NOMO-1 treated with DMSO at 0.1 percent for 48 hours (cell line): ENCODE measurements around the gene DNAH3.
"Not testable (repeated sequence)": the region's sequence is repeated elsewhere in the genome, so short reads cannot be mapped to it uniquely, and the experiment has no call there.

Experiments used
- DNase-seq: peaks from one replicate; lab custom pipeline; 2025; ENCODE audit not compliant: unreplicated experiment; lab: John Stamatoyannopoulos, UW

The DNAH3 gene

DNA sequence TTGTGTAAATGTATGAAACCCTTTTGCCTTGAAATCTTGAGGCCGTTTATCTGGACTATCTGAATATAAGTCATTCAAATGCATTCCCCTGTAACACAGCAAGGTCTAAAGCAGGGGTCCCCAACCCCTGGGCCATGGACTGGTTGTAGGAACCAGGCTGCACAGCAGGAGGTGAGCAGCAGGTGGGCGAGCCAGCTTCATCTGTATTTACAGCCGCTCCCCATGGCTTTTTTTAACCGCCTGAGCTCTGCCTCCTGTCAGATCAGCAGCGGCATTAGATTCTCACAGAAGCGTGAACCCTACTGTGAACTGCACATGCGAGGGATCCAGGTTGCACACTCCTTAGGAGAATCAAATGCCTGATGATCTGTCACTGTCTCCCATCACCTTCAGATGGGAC lies 24.1 kb downstream of the DNAH3 start:
- no peak for DNase-seq

DNA sequence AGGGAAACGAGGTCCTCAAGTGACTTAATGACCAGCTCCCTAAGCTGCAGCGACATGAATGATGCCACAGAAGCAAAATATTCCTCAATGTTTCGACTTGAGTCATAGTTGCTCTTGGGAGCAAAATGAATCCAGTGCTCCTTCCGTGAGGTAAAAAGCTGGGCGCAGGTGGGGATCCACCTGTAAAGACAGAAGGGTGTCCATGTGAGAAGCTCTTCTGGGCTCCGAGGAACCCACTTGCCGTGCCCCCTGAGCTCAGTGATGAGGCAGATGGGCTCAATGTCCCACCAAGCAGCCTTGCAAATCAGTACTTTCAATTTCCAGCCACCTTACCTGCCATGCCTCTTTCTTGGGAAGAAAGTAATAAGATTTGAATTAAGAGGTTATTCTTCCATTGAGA lies 25.5 kb downstream of the DNAH3 start:
- no peak for DNase-seq

DNA sequence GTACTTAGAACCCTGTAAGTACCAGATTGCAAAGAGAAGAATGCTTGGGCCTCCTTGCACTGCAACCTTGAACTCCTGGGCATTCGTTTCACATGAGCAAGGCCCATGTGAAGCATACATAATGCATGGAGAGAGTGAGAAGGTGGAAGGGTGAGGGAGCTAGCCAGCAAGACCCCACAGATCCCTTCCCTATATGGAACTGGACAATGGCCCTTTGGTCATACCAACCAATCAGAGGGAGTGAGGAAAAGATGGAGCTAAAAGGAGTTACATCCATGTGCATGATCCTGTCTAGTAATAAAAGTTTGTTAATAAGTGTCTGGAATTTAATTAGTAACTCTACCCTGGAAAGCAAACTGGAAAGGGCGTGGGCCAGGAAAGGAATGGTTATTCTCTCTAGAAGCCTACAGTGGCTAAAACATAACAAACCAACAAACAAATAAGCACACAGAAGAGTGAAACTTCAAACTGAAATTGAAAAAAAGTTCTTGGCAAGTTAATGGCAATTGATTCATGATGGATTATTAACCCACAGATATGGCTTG lies 29.6 kb downstream of the DNAH3 start:
- DNase-seq, result no peak

DNA sequence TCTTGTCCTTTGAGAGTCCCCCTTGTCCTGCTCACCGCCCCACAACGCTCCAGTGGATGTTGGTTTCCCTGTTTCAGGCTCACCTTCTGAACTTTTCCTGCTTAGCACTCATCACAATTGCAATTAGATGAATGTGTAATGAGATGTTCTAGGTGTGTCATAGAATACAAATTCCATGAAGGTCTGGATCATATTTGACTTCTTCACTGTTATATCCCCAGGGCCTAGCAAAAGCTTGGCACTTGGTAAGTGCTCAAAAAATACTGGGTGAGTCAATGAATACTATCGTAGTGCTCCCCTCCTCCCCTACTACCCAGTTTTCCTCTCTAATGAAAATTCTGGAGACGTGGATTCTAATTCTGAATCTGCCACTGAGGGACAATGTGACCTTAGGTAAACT lies 33.1 kb downstream of the DNAH3 start:
- DNase-seq, result no peak

DNA sequence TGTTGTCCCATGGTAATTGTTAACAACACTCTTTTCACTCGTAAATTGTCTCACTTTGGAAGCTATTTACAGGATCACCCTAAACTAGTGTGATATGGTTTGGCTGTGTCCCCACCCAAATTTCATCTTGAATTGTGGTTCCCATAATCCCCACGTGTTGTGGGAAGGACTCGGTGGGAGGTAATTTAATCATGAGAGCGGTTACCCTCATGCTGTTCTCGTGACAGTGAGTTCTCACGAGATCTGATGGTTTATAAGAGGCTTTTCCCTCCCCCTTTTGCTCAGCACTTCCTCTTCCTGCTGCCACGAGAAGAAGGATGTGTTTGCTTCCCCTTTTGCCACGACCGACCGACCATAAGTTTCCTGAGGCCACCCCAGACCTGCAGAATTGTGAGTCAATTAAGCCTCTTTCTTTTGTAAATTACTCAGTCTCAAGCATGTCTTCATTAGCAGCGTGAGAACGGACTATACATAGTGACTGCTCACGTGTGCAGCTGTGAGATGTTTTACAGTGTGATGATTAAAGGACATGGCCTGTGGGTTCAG lies 34.4 kb downstream of the DNAH3 start:
- peak; percentile 87 for DNase-seq

DNA sequence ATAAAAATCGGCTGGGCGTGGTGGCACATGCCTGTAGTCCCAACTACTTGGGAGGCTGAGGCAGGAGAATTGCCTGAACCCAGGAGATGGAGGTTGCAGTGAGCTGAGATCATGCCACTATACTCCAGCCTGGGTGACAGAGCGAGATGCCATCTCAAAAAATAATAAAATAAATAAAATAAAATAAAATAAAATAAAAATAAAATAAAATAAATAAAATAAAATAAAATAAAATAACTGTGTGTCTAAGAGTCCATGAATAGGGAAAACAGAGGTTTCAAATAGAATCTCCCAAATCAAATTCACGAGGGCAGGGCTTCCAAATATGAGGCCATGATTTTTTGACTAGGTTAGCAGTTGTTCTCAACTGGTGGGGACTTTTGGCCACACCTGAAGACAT lies 35.1 kb downstream of the DNAH3 start:
- not testable (repeated sequence) for DNase-seq

DNA sequence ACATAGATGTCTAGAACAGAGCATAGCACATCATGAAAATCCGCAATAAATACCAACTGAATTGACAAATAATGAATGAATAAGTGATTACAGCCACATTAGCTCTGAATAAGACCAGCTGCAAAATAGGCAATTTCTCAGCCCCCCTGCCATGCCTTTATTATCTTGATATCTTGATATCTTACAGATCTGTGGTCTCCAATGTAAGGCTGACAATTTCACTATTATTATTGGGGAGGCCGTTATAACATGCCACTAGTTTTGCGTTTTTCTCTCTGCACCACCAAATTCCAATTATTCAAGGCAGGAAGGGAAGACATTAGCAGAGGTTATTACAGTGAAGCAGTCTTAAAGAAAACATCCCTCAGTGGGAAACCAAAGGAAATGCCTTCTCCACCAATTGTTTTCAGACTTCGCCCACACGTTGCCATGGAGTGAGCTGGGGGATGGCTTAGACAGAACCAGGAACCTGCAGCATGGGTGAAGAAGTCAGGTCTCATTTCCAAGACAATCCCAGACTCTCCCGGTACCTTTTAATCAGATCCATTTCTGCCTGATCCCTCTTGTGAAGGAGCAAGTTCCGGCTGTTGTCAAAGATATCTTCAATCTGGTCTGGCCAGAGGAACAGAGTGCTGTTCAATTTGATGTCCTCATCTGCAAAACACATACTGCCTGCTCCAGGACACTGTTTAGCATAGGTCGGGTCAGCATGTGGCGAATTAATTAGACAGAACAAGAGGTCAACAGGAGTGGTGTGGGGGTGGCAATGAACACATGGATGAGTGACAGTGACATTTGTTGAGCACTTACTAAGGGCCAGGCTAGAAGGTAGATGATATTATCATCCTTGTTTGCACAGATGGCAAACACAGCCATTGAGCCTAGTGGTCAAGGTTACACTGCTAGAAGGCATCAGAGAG lies 46.4 kb downstream of the DNAH3 start:
- DNase-seq, result no peak

DNA sequence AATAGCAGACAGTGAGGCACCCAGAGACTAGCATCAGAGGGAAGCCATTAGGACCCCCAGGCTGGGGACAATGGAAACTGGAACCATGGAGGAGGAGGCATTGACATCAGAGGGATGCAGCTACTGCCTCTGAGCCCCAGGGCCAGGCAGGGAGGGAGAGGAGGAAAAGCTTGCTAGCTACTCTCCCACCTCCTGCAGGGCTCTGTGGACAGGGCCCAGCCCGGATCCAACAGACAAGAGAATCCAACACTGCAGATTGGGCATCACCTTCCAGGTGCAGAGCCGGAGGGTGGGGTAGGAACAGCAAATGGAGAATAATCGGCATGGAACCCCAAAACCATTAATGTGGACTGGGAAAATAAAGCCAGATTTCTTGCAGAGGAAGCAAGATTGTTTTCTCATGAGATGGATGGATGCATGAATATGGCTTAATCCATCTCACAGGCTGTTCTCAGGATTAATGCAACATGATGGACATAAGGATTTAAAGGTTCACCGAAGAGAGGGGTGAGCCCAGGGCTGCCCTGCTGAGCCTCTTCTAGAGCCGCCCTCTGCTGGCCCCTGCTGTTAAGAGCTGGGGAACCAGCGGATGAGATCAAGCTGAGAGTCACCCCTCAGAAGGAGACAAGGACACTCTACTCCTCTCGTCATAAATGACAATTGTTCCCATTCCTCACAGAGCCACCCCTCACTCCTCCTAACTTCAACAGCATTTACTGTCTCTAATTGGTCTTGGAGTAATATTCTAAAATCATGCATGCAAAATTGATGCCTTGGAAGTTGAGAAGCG lies 48.8 kb downstream of the DNAH3 start:
- DNase-seq, result no peak

DNA sequence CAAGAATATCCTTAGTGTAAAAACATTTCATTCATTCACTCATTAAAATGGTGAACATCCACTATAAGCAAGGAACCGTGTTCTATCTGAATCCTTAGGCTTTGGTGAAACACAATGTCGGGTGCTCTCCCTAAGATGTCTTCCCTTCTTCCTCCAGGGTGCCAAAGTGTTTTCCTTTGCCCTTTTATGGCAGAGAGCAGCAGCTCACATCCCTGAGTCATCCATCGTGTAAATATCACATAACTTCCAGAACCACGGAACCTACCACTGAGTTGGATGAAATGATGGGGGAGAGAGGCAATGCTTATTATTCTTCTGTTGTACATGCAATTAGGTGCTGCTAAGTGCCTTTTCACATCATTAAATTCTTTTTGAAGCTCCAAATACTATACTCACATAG lies 50.2 kb downstream of the DNAH3 start:
- DNase-seq, result no peak

DNA sequence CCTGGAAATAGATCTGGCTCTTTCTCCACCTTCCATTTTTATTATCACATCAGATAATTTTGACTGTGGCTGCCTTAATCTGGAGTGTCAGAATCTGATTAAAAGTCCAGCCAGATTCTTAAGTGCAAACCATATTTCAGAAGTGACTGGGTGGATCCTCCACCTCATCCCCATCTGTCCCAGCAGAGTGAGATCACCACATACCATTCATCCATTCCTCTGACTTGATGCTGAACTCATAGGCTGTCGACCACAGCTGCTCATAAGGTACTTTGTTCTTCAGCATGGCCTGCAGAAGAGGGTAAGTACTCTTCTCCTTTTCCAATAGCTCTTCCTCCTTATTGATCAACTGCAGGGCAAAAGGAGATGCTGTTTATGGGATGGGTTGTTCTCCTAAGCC lies 53.5 kb downstream of the DNAH3 start:
- no peak for DNase-seq

DNA sequence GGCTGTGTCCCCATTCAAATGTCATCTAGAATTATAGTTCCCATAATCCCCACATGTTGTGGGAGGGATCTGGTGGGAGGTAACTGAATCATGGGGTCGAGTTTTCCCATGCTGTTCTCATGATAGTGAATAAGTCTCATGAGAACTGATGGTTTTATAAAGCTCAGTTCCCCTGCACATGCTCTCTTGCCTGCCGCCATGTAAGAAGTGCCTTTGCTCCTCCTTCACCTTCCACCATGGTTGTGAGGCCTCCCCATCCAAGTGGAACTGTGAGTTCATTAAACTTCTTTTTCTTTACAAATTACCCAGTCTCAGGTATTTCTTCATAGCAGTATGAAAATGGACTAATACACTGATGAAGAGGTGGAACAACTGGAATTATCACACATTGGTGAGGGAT lies 55.9 kb downstream of the DNAH3 start:
- DNase-seq, result not testable (repeated sequence)

DNA sequence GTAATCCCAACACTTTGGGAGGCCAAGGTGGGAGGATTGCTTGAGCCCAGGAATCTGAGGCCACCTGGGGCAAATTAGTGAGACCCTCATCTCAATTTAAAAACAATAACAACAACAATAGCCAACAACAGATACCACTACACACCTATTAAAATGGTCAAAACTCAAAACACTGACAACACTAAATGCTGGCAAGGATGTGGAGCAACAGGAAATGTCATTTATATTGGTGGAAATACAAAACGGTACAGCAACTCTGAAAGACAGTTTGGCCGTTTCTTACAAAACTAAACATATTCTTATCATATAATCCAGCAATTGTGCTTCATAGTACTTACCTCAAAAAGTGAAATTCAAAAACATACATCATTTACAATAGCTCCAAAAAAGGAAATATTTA lies 57.7 kb downstream of the DNAH3 start:
- DNase-seq, result no peak

DNA sequence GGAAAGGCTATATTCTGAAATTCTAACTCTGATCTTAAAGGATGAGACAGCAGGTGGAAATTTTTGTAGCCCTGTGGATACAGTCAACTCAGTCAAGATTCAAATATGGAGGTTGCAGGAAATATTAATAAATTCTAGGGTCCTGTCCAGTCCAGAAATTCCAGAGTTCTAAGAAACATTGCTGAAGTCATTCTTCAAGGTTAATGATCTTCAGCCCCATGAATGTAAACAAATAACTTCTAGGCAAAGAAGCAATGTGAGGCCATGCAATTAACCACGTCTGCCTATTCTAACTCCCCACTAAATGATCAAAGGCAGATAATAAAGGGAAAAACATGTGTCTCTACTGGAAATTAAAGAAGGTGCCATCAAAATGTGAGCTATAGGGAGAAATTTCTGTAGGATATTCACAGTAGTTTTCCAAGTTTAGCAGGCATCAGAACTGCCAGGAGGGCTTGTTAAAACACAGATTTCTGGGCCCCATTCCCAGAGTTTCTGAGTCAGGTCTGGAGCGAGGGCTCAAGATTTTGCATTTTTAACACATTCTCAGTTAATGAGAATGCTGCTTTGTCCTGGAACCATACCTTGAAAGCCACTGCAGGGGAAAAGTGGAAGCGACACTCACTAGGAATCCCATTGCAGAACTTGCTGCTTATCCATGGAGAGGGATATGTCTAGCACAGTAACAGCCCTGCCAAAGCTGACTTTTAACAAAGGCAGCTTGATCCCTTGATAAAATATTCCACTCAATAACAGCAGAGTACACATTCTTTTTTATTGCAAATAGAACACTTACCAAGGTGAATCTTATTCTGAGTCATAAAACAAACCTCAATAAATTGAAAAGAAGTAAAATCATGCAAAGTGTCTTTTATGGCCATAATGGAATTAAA lies 61.8 kb downstream of the DNAH3 start:
- DNase-seq, result no peak

DNA sequence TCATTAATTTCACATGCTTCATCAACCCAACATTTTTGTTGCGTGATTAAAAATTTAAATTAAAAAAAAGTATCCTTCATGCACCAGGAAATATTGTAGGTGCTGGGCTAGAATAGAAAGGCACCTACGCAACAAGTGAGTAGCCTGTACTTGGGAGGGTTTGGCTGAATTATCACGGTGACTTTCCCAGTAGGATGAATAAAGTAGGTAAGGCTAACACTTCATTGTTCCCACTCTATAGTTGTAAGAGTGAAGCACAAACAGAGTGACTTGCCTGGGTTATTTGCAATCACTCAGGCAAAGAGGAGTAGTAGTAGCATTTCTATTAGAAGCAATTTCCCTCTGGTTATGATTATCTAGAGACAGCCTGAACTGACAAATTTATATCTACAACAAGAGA lies 62.5 kb downstream of the DNAH3 start:
- no peak for DNase-seq

DNA sequence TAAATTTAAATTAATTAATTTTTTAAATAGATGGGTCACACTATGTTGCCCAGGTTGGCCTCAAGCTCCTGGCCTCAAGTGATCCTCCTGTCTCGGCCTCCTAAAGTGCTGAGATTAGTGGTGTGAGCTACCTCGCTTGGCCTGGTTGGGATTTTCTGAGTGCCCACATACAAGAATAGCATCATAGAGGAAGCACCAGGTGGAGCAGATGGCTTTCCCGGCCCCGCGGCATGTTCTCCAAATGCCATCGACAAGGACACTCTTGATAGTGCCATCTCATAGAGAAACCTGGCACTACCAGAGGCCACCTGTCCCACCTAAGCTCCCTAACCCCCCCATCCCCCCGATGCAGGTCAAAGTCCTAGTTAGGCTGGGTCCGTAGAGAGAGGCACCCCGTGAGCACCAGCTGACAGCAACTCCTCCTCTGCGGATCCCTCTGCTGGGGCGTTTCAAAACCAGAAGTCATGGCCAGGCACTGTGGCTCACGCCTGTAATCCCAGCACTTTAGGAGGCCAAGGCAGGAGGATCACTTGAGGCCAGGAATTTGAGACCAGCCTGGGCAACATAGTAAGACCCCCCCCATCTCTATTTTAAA lies 65.9 kb downstream of the DNAH3 start:
- DNase-seq, result no peak

DNA sequence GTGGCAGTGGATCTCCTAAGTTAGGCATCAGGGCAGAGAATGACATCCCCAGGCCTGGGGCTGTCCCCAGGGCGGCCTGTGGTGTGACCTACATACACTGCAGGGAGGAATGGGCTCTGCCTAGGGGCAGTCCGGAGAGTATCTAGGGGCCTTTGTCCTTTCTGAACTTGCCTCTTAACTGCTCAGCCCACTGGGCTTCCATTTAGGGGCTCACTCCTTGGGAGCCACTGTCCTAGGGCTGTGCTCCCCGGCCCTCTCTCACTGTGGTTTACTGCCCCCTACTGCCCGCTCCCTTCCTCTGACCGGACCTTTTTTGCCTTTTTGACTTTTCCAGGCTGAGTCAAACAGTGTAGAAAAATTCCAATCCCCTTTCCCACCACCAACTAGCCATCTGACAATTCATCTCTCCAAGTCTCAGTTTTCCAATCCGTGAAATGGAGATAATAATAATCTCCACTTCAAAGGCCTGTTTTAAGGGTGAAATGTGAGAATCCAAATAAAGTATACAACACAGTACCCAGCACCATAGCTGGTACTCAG lies 66.8 kb downstream of the DNAH3 start:
- DNase-seq, result peak; percentile 31

DNA sequence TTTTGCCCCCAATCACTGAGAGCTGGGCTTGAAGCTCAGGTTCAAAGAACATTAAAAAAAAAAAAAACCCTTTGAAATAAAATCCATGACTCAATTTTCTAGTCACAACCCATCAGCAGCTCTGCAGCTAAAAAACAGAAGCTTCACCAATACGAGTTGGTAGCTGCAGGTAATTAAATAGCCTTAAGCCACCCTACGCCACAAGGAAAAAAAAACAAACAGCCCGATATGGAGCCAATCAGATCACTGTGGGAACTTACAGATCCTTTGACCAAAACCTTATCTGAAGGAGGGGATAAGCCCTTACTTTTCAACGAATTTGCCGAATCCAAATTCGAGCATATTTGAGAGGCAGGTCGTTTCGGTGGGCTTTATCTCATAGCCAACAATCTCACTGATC lies 69.3 kb downstream of the DNAH3 start:
- DNase-seq, result no peak

DNA sequence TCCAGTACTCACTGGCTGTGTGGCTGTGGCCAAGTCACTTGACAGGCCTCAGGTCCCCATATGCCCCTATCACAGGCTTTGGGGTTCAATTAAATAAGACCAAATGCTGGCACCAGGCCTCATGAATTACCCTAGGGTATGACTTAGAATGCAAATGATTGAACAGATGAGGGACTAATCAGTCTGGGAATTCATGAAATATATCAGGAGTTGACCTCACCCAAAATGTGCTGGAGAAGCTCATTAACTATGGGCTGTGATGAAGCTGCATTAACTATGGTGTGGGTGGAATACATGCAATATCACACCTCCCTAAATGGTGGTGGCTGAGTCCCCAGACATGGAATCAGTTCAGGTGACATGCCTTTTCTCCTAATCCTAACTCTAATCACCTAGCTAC lies 72.1 kb downstream of the DNAH3 start:
- no peak for DNase-seq

DNA sequence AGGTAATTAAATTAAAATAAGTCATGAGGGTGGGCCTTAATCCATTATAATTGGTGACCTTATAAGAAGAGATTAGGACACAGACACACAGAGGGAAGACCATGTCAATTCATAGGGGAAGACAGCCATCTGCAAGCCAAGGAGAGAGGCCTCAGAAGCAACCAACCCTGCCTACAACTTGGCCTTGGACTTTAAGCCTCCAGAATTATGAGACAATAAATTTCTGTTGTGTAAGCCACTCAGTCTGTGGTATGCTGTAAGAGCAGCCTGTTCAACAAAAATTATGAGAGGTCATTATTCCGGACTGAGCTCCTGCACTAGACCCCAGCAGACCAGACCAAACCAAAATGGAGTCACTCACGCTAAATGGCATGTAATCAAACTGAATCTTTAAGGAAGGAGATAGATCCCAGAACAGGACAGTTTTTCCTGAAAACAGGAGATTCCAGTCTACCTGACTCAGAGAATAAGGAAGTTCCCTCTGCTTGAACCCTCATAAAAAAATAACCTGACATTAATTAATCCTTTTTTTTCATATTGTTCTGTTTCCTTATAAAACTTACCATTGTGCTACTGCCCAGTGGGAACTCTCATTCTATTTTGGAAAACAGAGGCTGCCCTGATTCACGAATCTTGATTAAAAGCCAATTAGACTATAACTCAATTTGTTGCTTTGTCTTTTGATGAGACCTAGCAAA lies 74.3 kb downstream of the DNAH3 start:
- DNase-seq, result peak; percentile 54
